HCT116 (cell line): ENCODE measurements around the gene VSNL1. TPM values are rescaled to one million over a fixed set of nuclear protein-coding genes. Genes with fewer than 3 reads are reported as not detected.

Experiments used
- ATAC-seq: fragments of 200-7000 bp; cut with Tn5 transposase; 2 replicates; pipeline ENCODE4 v1.9.1; 2020; ENCODE audit warnings: mild to moderate bottlenecking, moderate library complexity
- BruUV-seq: library from RNA; stranded (reverse); fragments of 400-500 nt; replicated peaks from 2 replicates; lab custom pipeline; 2021; lab: Mats Ljungman, UMichigan
- CTCF ChIA-PET: fragments of 300-600 bp; sonication (Branson Sonifier 250); formaldehyde crosslinking; loops from one replicate; lab custom pipeline; 2021; ENCODE audit warnings: antibody characterized with exemption; lab: Charles Lee
- POLR2A ChIA-PET: fragments of 300-600, 350-600 bp; sonication (Branson Sonifier 250); formaldehyde crosslinking; loops from one replicate; lab custom pipeline; 2021; ENCODE audit warnings: antibody characterized with exemption; lab: Charles Lee
- RAD21 ChIA-PET, 2 experiments: fragments of 300-600 bp; sonication (Branson Sonifier 250); formaldehyde crosslinking; loops; one replicate each; lab custom pipeline; 2023; ENCODE audit warnings: low total read pairs in 2 of 2; ENCODE audit not compliant: uncharacterized antibody in 2 of 2, unreplicated experiment in 2 of 2, low non-redundant PET in 1 of 2; lab: Charles Lee
- DNase-seq: peaks from one replicate; pipeline ENCODE4 v3.0.0-alpha.2; 2010; ENCODE audit warnings: low read depth, low spot score
- H2AFZ ChIP-seq: fragments of 200-600 bp; shearing (Covaris generic), sonication (generic); 2 replicates; pipeline ENCODE4 v1.6.1; 2017; ENCODE audit warnings: low read depth, mixed run types, mixed read lengths, antibody characterized with exemption, low read length; ENCODE audit not compliant: poor library complexity, severe bottlenecking
- H3K27ac ChIP-seq: 2 replicates; pipeline ENCODE4 v1.5.1; 2012; ENCODE audit warnings: low read depth, low read length
- H3K27me3 ChIP-seq: fragments of 200-600 bp; sonication (generic); 2 replicates; pipeline ENCODE4 v1.6.1; 2016; ENCODE audit warnings: mixed run types, low read length, mixed read lengths; ENCODE audit not compliant: insufficient read depth
- H3K36me3 ChIP-seq, 2 experiments: fragments of 200-500 bp in 1 of 2; fragments of 200-600 bp in 1 of 2; sonication (Bioruptor generic) in 1 of 2; sonication (generic) in 1 of 2; 2 replicates each; pipeline versions ENCODE4 v1.5.1 to v1.6.1; 2014 to 2016; ENCODE audit warnings: low read length in 2 of 2, inconsistent platforms in 1 of 2, mixed read lengths in 1 of 2, mixed run types in 1 of 2; ENCODE audit not compliant: insufficient read depth in 2 of 2, control insufficient read depth in 1 of 2
- H3K4me1 ChIP-seq, 2 experiments: fragments of 200-600 bp in 1 of 2; sonication (generic) in 1 of 2; 2 replicates each; pipeline versions ENCODE4 v1.5.1 to v1.6.1; 2012 to 2017; ENCODE audit warnings: low read length in 2 of 2, inconsistent platforms in 1 of 2, mild to moderate bottlenecking in 1 of 2, mixed read lengths in 1 of 2, mixed run types in 1 of 2, moderate library complexity in 1 of 2; ENCODE audit not compliant: insufficient read depth in 2 of 2, control insufficient read depth in 1 of 2
- H3K4me2 ChIP-seq: fragments of 200-600 bp; sonication (generic); 2 replicates; pipeline ENCODE4 v1.6.1; 2017; ENCODE audit warnings: mixed run types, low read length, mixed read lengths
- H3K4me3 ChIP-seq, 2 experiments: fragments of 200-600 bp in 1 of 2; sonication (generic) in 1 of 2; replicated peaks in 1 of 2; 2 replicates each; pipeline ENCODE4 v1.5.1; 2011 to 2016; ENCODE audit warnings: low read length in 2 of 2, control low read depth in 1 of 2, low read depth in 1 of 2, mild to moderate bottlenecking in 1 of 2, mixed read lengths in 1 of 2, mixed run types in 1 of 2
- H3K79me2 ChIP-seq: fragments of 200-600 bp; sonication (generic); 2 replicates; pipeline ENCODE4 v1.6.1; 2017; ENCODE audit warnings: mild to moderate bottlenecking, mixed run types, low read length, moderate library complexity, mixed read lengths; ENCODE audit not compliant: insufficient read depth
- H3K9ac ChIP-seq: fragments of 200-600 bp; sonication (generic); 2 replicates; pipeline ENCODE4 v1.6.1; 2016; ENCODE audit warnings: low read length, mixed read lengths
- H3K9me2 ChIP-seq: fragments of 200-600 bp; sonication (generic), shearing (Covaris generic); 2 replicates; pipeline ENCODE4 v1.6.1; 2017; ENCODE audit warnings: mixed run types, mild to moderate bottlenecking, moderate library complexity; ENCODE audit not compliant: insufficient read depth
- H3K9me3 ChIP-seq, 2 experiments: fragments of 200-500 bp in 1 of 2; fragments of 200-600 bp in 1 of 2; sonication (Bioruptor generic) in 1 of 2; sonication (generic) in 1 of 2; 2 replicates each; pipeline ENCODE4 v1.6.1; 2014 to 2017; ENCODE audit warnings: low read length in 2 of 2, mixed read lengths in 2 of 2, inconsistent platforms in 1 of 2, low read depth in 1 of 2, mild to moderate bottlenecking in 1 of 2, mixed run types in 1 of 2, moderate library complexity in 1 of 2; ENCODE audit not compliant: control insufficient read depth in 1 of 2, insufficient read depth in 1 of 2
- H4K20me1 ChIP-seq: fragments of 200-600 bp; sonication (generic), shearing (Covaris generic); 2 replicates; pipeline ENCODE4 v1.6.1; 2017; ENCODE audit warnings: mixed run types, mild to moderate bottlenecking, moderate library complexity; ENCODE audit not compliant: insufficient read depth
- CBX3 ChIP-seq: IDR thresholded peaks from 2 replicates; pipeline ENCODE4 v1.6.1; 2012; ENCODE audit warnings: low read depth
- CEBPB ChIP-seq: IDR thresholded peaks from 2 replicates; pipeline ENCODE4 v1.6.1; 2012; ENCODE audit warnings: low read depth
- EGR1 ChIP-seq: IDR thresholded peaks from 2 replicates; pipeline ENCODE4 v1.6.1; 2012; ENCODE audit warnings: low read depth
- ELF1 ChIP-seq: IDR thresholded peaks from 2 replicates; pipeline ENCODE4 v1.6.1; 2012; ENCODE audit warnings: low read depth, borderline replicate concordance
- EZH2 ChIP-seq: fragments of 200-600 bp; sonication (generic); IDR thresholded peaks from 2 replicates; pipeline ENCODE4 v1.6.1; 2017; ENCODE audit warnings: antibody characterized with exemption, mixed run types
- JUND ChIP-seq: IDR thresholded peaks from 2 replicates; pipeline ENCODE4 v1.6.1; 2012
- POLR2AphosphoS5 ChIP-seq: IDR thresholded peaks from 2 replicates; pipeline ENCODE4 v1.6.1; 2011; ENCODE audit warnings: mild to moderate bottlenecking, low read depth, low read length, moderate library complexity
- RAD21 ChIP-seq: IDR thresholded peaks from 2 replicates; pipeline ENCODE4 v1.6.1; 2012; ENCODE audit warnings: low read depth, mild to moderate bottlenecking
- SIN3A ChIP-seq: IDR thresholded peaks from 2 replicates; pipeline ENCODE4 v1.6.1; 2012; ENCODE audit warnings: low read depth
- SP1 ChIP-seq: IDR thresholded peaks from 2 replicates; pipeline ENCODE4 v1.6.1; 2012; ENCODE audit warnings: low read depth
- SRF ChIP-seq: IDR thresholded peaks from 2 replicates; pipeline ENCODE4 v1.6.1; 2012; ENCODE audit warnings: low read depth
- TCF7L2 ChIP-seq: IDR thresholded peaks from 2 replicates; pipeline ENCODE4 v1.7.0; 2011; ENCODE audit warnings: borderline replicate concordance, inconsistent platforms; ENCODE audit not compliant: insufficient read depth, insufficient read length; ENCODE audit errors: extremely low read depth
- YY1 ChIP-seq: IDR thresholded peaks from 2 replicates; pipeline ENCODE4 v1.6.1; 2011; ENCODE audit warnings: low read length, low read depth, moderate library complexity, mild to moderate bottlenecking; ENCODE audit not compliant: insufficient replicate concordance; ENCODE audit errors: extremely low read depth
- ZFX ChIP-seq: fragments of 450-650 bp; IDR thresholded peaks from 2 replicates; pipeline ENCODE4 v1.6.1; 2017
- ZNF274 ChIP-seq: fragments of 200-500 bp; sonication (Bioruptor generic); IDR thresholded peaks from 2 replicates; pipeline ENCODE4 v1.6.1; 2014; ENCODE audit warnings: mild to moderate bottlenecking, low read depth, low read length, inconsistent platforms
- intact Hi-C: fragments of 100-400 bp; cut with micrococcal nuclease; formaldehyde crosslinking; loops from 2 replicates; pipeline ENCODE4 v1.10.0; 2022
- total RNA-seq: library from RNA; stranded (reverse); gene quantifications from one replicate; pipeline ENCODE4 v1.2.1, GENCODE V29; 2021; ENCODE audit not compliant: unreplicated experiment
- TF ChIP-seq, protein P1 (sequence below): IDR thresholded peaks from 2 replicates; pipeline ENCODE4 v1.6.1; 2012
- TF ChIP-seq, protein P2 (sequence below): IDR thresholded peaks from 2 replicates; pipeline ENCODE4 v1.6.1; 2012; ENCODE audit warnings: low read depth
- TF ChIP-seq, protein P3 (sequence below): IDR thresholded peaks from 2 replicates; pipeline ENCODE4 v1.6.1; 2011; ENCODE audit warnings: mild to moderate bottlenecking, low read length, moderate library complexity; ENCODE audit not compliant: insufficient replicate concordance; ENCODE audit errors: extremely low read depth
- TF ChIP-seq, protein P4 (sequence below): IDR thresholded peaks from 2 replicates; pipeline ENCODE4 v1.6.1; 2012
- TF ChIP-seq, protein P5 (sequence below), 3 experiments: fragments of 200-600 bp in 1 of 3; sonication (generic) in 1 of 3; IDR thresholded peaks in 2 of 3; conservative IDR thresholded peaks in 1 of 3; 2 replicates each; pipeline ENCODE4 v1.5.1; 2012 to 2017; ENCODE audit warnings: low read depth in 2 of 3, low read length in 2 of 3, antibody characterized with exemption in 1 of 3, borderline replicate concordance in 1 of 3, control low read depth in 1 of 3, mild to moderate bottlenecking in 1 of 3, mixed read lengths in 1 of 3, mixed run types in 1 of 3, moderate library complexity in 1 of 3; ENCODE audit not compliant: insufficient read depth in 1 of 3

Gene VSNL1
- total RNA-seq, 1 experiment from 2014 or later: 4.6 TPM

DNA sequence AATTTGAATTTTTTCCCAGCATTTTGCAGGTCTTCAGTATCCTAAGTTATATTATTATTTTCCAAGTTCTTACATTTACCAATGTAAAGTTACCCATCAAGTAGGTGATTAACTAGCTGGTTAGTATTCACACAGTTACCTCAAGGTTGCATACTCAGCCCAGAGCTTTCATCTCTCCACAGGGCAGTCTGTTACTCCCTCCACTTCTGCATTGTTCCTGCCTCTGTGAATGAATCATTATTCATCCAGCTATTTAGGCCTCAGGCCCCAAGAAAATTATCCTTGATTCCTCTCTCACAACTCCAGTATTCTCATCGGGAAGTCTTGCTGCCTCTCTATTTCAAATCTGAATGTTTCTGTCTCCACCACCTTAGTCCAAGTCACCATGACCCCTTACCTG lies 121.0 kb downstream of the VSNL1 start:
- H3K4me2 ChIP-seq: no peak overlapping the region
- no peak overlapping the region for H3K27ac ChIP-seq
- no TSS peak for BruUV-seq
- no peaks in the 10 kb centered on the region for H4K20me1 ChIP-seq
- H3K27me3 ChIP-seq: no peaks in the 10 kb centered on the region
- H3K79me2 ChIP-seq: no peaks in the 10 kb centered on the region
- ChIA-PET POLR2A (no interaction called here), CTCF (interaction anchor here (0.6 to 1.7 kb wide), 2 partner anchors 16 to 191 kb away, joined by 3 to 9 read pairs; no protein-coding TSS in a partner anchor), RAD21 (interaction anchor here in 1 of 2 experiments (0.5 kb wide), 1 partner anchor 87 kb away, joined by 4 read pairs; no protein-coding TSS in a partner anchor)
- intact Hi-C loops: no loop called here
- H3K9me3 ChIP-seq: no peaks in the 10 kb centered on the region
- H2AFZ ChIP-seq: no peak overlapping the region
- H3K9ac ChIP-seq: no peak overlapping the region
- DNase-seq: no peak
- H3K36me3 ChIP-seq: peaks cover 11 to 12% of the 10 kb centered on the region in 2 experiments; a peak in 2 of 4 replicates
- no peak overlapping the region for H3K4me3 ChIP-seq
- no peak for ATAC-seq
- H3K9me2 ChIP-seq: no peaks in the 10 kb centered on the region
- H3K4me1 ChIP-seq: no peaks in the 10 kb centered on the region
- TF ChIP-seq, protein P1, sequence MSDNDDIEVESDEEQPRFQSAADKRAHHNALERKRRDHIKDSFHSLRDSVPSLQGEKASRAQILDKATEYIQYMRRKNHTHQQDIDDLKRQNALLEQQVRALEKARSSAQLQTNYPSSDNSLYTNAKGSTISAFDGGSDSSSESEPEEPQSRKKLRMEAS: no peak
- TF ChIP-seq EGR1 (no peak), JUND (no peak), YY1 (no peak), ZNF274 (no peak), ELF1 (no peak), SIN3A (no peak), EZH2 (no peak), ZFX (no peak), TCF7L2 (no peak), SRF (no peak), CBX3 (no peak), RAD21 (no peak), CEBPB (no peak), POLR2AphosphoS5 (no peak), SP1 (no peak)
- TF ChIP-seq, protein P2, sequence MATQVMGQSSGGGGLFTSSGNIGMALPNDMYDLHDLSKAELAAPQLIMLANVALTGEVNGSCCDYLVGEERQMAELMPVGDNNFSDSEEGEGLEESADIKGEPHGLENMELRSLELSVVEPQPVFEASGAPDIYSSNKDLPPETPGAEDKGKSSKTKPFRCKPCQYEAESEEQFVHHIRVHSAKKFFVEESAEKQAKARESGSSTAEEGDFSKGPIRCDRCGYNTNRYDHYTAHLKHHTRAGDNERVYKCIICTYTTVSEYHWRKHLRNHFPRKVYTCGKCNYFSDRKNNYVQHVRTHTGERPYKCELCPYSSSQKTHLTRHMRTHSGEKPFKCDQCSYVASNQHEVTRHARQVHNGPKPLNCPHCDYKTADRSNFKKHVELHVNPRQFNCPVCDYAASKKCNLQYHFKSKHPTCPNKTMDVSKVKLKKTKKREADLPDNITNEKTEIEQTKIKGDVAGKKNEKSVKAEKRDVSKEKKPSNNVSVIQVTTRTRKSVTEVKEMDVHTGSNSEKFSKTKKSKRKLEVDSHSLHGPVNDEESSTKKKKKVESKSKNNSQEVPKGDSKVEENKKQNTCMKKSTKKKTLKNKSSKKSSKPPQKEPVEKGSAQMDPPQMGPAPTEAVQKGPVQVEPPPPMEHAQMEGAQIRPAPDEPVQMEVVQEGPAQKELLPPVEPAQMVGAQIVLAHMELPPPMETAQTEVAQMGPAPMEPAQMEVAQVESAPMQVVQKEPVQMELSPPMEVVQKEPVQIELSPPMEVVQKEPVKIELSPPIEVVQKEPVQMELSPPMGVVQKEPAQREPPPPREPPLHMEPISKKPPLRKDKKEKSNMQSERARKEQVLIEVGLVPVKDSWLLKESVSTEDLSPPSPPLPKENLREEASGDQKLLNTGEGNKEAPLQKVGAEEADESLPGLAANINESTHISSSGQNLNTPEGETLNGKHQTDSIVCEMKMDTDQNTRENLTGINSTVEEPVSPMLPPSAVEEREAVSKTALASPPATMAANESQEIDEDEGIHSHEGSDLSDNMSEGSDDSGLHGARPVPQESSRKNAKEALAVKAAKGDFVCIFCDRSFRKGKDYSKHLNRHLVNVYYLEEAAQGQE: no peak
- TF ChIP-seq, protein P3, sequence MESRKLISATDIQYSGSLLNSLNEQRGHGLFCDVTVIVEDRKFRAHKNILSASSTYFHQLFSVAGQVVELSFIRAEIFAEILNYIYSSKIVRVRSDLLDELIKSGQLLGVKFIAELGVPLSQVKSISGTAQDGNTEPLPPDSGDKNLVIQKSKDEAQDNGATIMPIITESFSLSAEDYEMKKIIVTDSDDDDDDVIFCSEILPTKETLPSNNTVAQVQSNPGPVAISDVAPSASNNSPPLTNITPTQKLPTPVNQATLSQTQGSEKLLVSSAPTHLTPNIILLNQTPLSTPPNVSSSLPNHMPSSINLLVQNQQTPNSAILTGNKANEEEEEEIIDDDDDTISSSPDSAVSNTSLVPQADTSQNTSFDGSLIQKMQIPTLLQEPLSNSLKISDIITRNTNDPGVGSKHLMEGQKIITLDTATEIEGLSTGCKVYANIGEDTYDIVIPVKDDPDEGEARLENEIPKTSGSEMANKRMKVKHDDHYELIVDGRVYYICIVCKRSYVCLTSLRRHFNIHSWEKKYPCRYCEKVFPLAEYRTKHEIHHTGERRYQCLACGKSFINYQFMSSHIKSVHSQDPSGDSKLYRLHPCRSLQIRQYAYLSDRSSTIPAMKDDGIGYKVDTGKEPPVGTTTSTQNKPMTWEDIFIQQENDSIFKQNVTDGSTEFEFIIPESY: no peak
- TF ChIP-seq, protein P4, sequence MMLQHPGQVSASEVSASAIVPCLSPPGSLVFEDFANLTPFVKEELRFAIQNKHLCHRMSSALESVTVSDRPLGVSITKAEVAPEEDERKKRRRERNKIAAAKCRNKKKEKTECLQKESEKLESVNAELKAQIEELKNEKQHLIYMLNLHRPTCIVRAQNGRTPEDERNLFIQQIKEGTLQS: no peak
- TF ChIP-seq, protein P5, sequence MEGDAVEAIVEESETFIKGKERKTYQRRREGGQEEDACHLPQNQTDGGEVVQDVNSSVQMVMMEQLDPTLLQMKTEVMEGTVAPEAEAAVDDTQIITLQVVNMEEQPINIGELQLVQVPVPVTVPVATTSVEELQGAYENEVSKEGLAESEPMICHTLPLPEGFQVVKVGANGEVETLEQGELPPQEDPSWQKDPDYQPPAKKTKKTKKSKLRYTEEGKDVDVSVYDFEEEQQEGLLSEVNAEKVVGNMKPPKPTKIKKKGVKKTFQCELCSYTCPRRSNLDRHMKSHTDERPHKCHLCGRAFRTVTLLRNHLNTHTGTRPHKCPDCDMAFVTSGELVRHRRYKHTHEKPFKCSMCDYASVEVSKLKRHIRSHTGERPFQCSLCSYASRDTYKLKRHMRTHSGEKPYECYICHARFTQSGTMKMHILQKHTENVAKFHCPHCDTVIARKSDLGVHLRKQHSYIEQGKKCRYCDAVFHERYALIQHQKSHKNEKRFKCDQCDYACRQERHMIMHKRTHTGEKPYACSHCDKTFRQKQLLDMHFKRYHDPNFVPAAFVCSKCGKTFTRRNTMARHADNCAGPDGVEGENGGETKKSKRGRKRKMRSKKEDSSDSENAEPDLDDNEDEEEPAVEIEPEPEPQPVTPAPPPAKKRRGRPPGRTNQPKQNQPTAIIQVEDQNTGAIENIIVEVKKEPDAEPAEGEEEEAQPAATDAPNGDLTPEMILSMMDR (IDR thresholded peaks at IDR 0.05 in 2 of 3, conservative IDR thresholded peaks at IDR 0.05 in 1 of 3; ENCODE audit: borderline replicate concordance in 1 of 3, insufficient read depth in 1 of 3, low read depth in 2 of 3, low read length in 2 of 3): no peak
